ENCODE results near the gene UGT2B17. TPM values are rescaled to one million over a fixed set of nuclear protein-coding genes. Genes with fewer than 3 reads are reported as not detected.
"Not testable (repeated sequence)": the region's sequence is repeated elsewhere in the genome, so short reads cannot be mapped to it uniquely, and the experiment has no call there.

The UGT2B17 gene
- total RNA-seq, 1 donor from 2014 or later = not detected

- no peaks in the 10 kb centered on the region for H3K36me3 Mint-ChIP-seq (ENCODE audit: unreplicated experiment)
- TF ChIP-seq CTCF (IDR thresholded peaks at IDR 0.05) = no peak
- no peaks in the 10 kb centered on the region for H3K4me1 Mint-ChIP-seq (ENCODE audit: unreplicated experiment)
- DNase-seq (ENCODE audit: extremely low spot score, unreplicated experiment) = no peak
- no peak overlapping the region for H3K27ac Mint-ChIP-seq (ENCODE audit: unreplicated experiment)
- no peaks in the 10 kb centered on the region for H3K27me3 Mint-ChIP-seq (ENCODE audit: unreplicated experiment)
- no peaks in the 10 kb centered on the region for H3K9me3 Mint-ChIP-seq (ENCODE audit: unreplicated experiment)
- no peak overlapping the region for H3K4me3 Mint-ChIP-seq (ENCODE audit: unreplicated experiment)
These were observed 6.5 kb downstream of the UGT2B17 start for GRCh38 chr4:68569466-68570121.

GRCh38 chr4:68569036-68569435, 7.1 kb downstream of the UGT2B17 start:
- not testable (repeated sequence) for DNase-seq (ENCODE audit: extremely low spot score, unreplicated experiment); H3K4me3 Mint-ChIP-seq (ENCODE audit: unreplicated experiment); H3K27ac Mint-ChIP-seq (ENCODE audit: unreplicated experiment); H3K9me3 Mint-ChIP-seq (ENCODE audit: unreplicated experiment); H3K36me3 Mint-ChIP-seq (ENCODE audit: unreplicated experiment); H3K4me1 Mint-ChIP-seq (ENCODE audit: unreplicated experiment); H3K27me3 Mint-ChIP-seq (ENCODE audit: unreplicated experiment)

GRCh38 chr4:68568535-68568934, 7.6 kb downstream of the UGT2B17 start:
- not testable (repeated sequence) for H3K27ac Mint-ChIP-seq (ENCODE audit: unreplicated experiment); H3K4me3 Mint-ChIP-seq (ENCODE audit: unreplicated experiment); H3K27me3 Mint-ChIP-seq (ENCODE audit: unreplicated experiment); DNase-seq (ENCODE audit: extremely low spot score, unreplicated experiment); H3K4me1 Mint-ChIP-seq (ENCODE audit: unreplicated experiment); H3K9me3 Mint-ChIP-seq (ENCODE audit: unreplicated experiment); H3K36me3 Mint-ChIP-seq (ENCODE audit: unreplicated experiment)

- H3K36me3 Mint-ChIP-seq (ENCODE audit: unreplicated experiment); H3K4me1 Mint-ChIP-seq (ENCODE audit: unreplicated experiment); DNase-seq (ENCODE audit: extremely low spot score, unreplicated experiment); H3K4me3 Mint-ChIP-seq (ENCODE audit: unreplicated experiment); H3K27me3 Mint-ChIP-seq (ENCODE audit: unreplicated experiment); H3K27ac Mint-ChIP-seq (ENCODE audit: unreplicated experiment); H3K9me3 Mint-ChIP-seq (ENCODE audit: unreplicated experiment): not testable (repeated sequence)
These were observed 9.8 kb downstream of the UGT2B17 start for GRCh38 chr4:68566364-68566763.

- not testable (repeated sequence) for H3K4me3 Mint-ChIP-seq (ENCODE audit: unreplicated experiment); DNase-seq (ENCODE audit: extremely low spot score, unreplicated experiment); H3K27me3 Mint-ChIP-seq (ENCODE audit: unreplicated experiment); H3K9me3 Mint-ChIP-seq (ENCODE audit: unreplicated experiment); H3K36me3 Mint-ChIP-seq (ENCODE audit: unreplicated experiment); H3K27ac Mint-ChIP-seq (ENCODE audit: unreplicated experiment); H3K4me1 Mint-ChIP-seq (ENCODE audit: unreplicated experiment)
These were observed 11.0 kb downstream of the UGT2B17 start for GRCh38 chr4:68565082-68565481.

GRCh38 chr4:68560364-68561070, 15.6 kb downstream of the UGT2B17 start:
- not testable (repeated sequence) for H3K4me1 Mint-ChIP-seq (ENCODE audit: unreplicated experiment); H3K27me3 Mint-ChIP-seq (ENCODE audit: unreplicated experiment)

GRCh38 chr4:68553830-68554229, 22.3 kb downstream of the UGT2B17 start:
- not testable (repeated sequence) for DNase-seq (ENCODE audit: extremely low spot score, unreplicated experiment); H3K9me3 Mint-ChIP-seq (ENCODE audit: unreplicated experiment); H3K4me3 Mint-ChIP-seq (ENCODE audit: unreplicated experiment); H3K27ac Mint-ChIP-seq (ENCODE audit: unreplicated experiment); H3K4me1 Mint-ChIP-seq (ENCODE audit: unreplicated experiment); H3K27me3 Mint-ChIP-seq (ENCODE audit: unreplicated experiment); H3K36me3 Mint-ChIP-seq (ENCODE audit: unreplicated experiment)

More at GRCh38 chr4:68560364-68561070, 15.6 kb downstream of the UGT2B17 start:
- H3K9me3 Mint-ChIP-seq (ENCODE audit: unreplicated experiment); H3K4me3 Mint-ChIP-seq (ENCODE audit: unreplicated experiment); H3K36me3 Mint-ChIP-seq (ENCODE audit: unreplicated experiment); H3K27ac Mint-ChIP-seq (ENCODE audit: unreplicated experiment); DNase-seq (ENCODE audit: extremely low spot score, unreplicated experiment): not testable (repeated sequence)

GRCh38 chr4:68552818-68553811, 23.0 kb downstream of the UGT2B17 start:
- not testable (repeated sequence) for H3K4me3 Mint-ChIP-seq (ENCODE audit: unreplicated experiment); H3K36me3 Mint-ChIP-seq (ENCODE audit: unreplicated experiment); H3K27ac Mint-ChIP-seq (ENCODE audit: unreplicated experiment); H3K27me3 Mint-ChIP-seq (ENCODE audit: unreplicated experiment); H3K9me3 Mint-ChIP-seq (ENCODE audit: unreplicated experiment); H3K4me1 Mint-ChIP-seq (ENCODE audit: unreplicated experiment); DNase-seq (ENCODE audit: extremely low spot score, unreplicated experiment)

GRCh38 chr4:68542742-68543141, 33.4 kb downstream of the UGT2B17 start:
- H3K27ac Mint-ChIP-seq (ENCODE audit: unreplicated experiment); H3K36me3 Mint-ChIP-seq (ENCODE audit: unreplicated experiment); H3K9me3 Mint-ChIP-seq (ENCODE audit: unreplicated experiment); H3K4me3 Mint-ChIP-seq (ENCODE audit: unreplicated experiment); H3K4me1 Mint-ChIP-seq (ENCODE audit: unreplicated experiment); H3K27me3 Mint-ChIP-seq (ENCODE audit: unreplicated experiment); DNase-seq (ENCODE audit: extremely low spot score, unreplicated experiment): not testable (repeated sequence)
